Fibroblast of the aortic adventitia (primary cell): ENCODE measurements around the gene METTL26. TPM values are rescaled to one million over a fixed set of nuclear protein-coding genes. Genes with fewer than 3 reads are reported as not detected.
"Not testable (repeated sequence)": the region's sequence is repeated elsewhere in the genome, so short reads cannot be mapped to it uniquely, and the experiment has no call there.

Experiments
- DNase-seq: peaks from one replicate; pipeline ENCODE4 v3.0.0-alpha.2; 2010; ENCODE audit warnings: low read depth
- H3K4me3 ChIP-seq: 2 replicates; pipeline ENCODE4 v1.5.1; 2011; ENCODE audit warnings: low read depth, mild to moderate bottlenecking, control low read depth, low read length, moderate library complexity
- CTCF ChIP-seq: IDR thresholded peaks from 2 replicates; pipeline ENCODE4 v1.5.1; 2011; ENCODE audit warnings: mild to moderate bottlenecking, low read length, control low read depth, inconsistent platforms; ENCODE audit not compliant: insufficient read depth
- total RNA-seq: library from RNA; depleted of rRNA; stranded (reverse); fragments of >200 nt; gene quantifications from 2 replicates; pipeline ENCODE4 v1.2.3, GENCODE V29; 2012; ENCODE audit warnings: low replicate concordance

The METTL26 gene
- total RNA-seq, 1 donor: 85.0 TPM

DNA sequence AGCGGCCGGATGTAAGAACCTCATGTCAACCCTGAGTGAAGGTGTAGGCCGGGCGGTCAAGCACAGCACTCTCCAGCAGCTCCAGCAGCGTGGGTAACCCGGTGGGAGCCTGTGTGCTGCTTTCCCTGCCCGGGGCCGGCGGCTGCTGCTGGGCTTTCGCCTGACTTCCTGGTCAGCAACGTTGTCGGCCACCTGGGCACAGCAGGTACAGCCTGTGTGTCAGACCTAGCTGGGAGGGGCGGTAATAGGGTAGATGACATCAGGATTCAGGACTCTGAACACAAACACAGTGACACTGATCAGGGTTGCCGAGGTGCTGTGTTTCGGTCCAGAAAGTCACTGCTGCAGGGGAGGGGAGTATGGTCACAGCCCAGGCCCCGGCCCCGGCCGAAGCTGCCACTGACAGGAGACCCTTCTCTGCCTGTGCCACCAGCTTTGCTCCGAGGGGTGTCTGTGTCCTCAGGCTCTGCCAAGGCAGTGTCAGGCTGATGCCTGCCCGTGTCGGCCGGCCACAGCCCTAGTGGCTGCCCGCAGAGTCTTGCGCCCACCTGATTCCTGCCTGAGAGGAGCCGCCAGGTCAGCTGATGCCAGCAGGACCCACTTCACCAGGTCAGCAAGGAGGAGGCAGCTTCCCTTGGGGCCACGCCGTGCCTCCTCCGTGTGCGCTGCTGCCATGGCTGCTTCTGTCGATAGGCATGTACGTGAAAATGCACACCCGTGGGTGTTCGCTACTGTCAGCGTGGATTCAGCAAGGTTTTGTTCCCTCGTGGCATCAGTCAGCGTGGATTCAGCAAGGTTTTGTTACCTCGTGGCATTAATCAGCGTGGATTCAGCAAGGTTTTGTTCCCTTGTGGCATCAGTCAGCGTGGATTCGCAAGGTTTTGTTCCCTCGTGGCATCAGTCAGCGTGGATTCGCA is 37.0 kb downstream of the METTL26 start:
- no peak for TF ChIP-seq CTCF
- no peak for DNase-seq
- H3K4me3 ChIP-seq: no peak overlapping the region

DNA sequence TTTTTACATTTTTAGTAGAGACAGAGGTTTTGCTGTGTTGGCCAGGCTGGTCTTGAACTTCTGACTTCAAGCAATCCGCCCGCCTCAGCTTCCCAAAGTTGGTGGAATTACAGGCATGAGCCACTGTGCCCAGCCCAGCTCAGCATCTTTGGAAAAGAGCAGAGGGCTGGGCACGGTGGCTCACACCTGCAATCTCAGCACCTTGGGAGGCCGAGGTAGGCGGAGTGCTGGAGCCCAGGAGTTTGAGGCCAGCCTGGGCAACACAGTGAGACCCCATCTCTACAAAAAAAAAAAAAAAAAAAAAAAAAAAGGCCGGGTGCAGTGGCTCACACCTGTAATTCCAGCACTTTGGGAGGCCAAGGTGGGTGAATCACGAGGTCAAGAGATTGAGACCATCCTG is 38.5 kb downstream of the METTL26 start:
- DNase-seq, H3K4me3 ChIP-seq: not testable (repeated sequence)

DNA sequence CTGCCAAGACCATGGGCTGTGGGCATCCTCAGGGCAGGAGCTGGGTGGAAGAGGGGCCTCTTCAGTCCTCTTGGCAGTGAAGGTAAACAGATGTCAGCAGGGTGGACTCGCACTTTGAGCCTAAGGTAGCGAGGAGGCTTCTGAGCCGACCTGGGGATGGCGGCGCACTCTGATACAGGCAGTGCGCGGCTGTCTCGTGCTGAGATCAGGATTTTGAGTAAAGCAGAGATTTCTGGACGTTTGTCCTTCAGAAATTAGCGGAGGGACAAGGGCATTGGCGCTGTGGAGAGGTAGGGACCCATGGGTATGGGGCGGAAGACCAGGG is 39.4 kb downstream of the METTL26 start:
- no peak for DNase-seq

DNA sequence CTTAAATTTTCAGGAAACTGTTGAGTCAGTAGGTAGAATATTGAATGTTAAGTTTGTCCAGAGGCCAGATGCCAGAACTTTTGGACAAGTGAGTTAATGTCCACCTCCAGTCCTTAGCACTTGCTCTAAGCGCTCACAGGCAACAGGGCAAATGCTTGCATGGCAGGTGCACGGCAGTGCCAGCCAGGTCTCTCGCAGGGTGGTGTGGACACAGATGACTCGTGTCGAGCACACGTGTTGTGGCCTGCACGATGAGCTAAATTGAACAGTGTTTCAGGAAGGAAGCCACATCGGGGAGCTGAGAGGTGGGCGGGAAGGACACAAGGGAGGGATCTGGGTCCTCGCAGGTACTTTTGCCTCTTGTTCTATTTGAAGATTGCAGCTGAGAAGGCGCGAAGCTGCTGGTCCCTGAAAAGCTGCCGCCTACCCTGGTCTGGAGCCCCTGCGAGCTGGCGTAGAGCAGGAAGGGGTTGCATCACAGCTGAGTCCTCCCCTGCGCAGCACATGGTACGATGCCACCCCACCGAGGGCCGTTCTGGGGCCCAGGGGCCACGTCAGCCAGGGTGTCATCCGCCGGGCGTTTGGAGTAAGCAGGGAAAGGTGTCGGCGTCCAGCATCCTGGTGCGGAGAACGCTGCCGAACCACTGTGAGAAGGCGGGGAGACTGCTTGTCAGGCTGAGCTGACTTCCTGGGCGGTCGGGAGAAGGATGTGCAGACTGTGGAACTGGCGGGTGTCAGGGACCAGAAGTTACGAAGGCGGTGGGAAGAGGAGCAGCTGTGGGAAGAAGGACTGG is 40.0 kb downstream of the METTL26 start:
- no peak for DNase-seq
- H3K4me3 ChIP-seq: no peak overlapping the region
- TF ChIP-seq CTCF: no peak

More for the DNA sequence above, 39.4 kb downstream of the METTL26 start:
- no peak for TF ChIP-seq CTCF
- no peak overlapping the region for H3K4me3 ChIP-seq

DNA sequence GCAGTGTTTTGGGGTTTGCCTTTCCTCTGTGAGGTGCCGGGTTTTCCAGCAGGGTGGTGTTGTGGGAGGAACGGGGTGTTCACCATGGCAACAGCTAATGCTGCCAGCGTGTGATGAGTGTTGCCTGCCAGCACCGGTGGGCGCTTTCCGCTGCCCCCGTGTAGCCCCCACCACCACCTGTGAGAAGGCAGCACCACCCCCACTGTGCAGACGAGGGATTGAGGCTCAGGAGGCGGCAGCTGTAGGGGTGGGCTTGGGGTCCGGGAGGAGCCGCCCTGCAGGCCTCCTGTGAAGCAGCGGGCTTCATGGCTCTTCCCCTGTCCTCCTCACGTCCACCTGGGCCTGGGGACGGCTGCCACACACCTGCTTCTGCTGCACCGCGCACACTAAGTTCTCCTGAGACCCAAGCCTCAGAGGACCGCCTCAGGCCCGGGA is 41.0 kb downstream of the METTL26 start:
- no peak for DNase-seq
- no peak for TF ChIP-seq CTCF

GRCh38 chr16:593807-594206 is 42.3 kb downstream of the METTL26 start:
- no peak overlapping the region for H3K4me3 ChIP-seq
- no peak for DNase-seq
- no peak for TF ChIP-seq CTCF

More for the DNA sequence above, 41.0 kb downstream of the METTL26 start:
- H3K4me3 ChIP-seq: no peak overlapping the region

GRCh38 chr16:593406-593805 is 42.7 kb downstream of the METTL26 start:
- TF ChIP-seq CTCF: no peak
- H3K4me3 ChIP-seq: no peak overlapping the region
- no peak for DNase-seq
